DMS79 (cell line): ENCODE measurements around the gene ACOT7.
A peak's percentile ranks its signal among the peaks of the same experiment; 100 is the strongest.

Experiments
- DNase-seq: peaks from one replicate; lab custom pipeline; 2025; lab: John Stamatoyannopoulos, UW

ACOT7 gene

DNA sequence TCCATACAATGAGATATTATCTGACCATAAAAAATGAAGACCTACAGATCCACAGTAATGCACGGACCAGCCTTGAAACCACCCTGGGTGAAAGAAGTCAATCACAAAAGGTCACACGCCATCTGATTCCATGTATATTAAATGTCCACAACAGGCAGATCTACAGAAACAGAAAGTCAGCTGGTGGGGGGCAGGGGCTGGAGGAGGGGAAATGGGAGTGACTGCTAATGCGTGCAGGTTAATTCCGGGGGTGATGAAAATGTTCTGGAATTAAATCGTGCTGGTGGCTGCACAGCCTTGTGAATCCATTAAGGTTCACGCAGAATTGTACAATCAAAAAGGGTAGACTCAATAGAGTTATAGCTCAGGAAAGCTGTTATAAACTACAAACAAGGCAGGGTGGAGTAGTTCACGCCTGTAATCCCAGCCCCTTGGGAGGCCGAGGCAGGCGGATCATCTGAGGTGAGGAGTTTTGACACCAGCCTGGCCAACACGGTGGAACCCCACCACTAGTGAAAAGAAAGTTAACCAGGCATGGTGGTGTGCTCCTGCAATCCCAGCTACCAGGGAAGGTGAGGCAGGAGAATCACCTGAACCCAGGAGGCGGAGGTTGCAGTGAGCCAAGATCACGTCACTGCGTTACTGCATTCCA is 32.3 kb downstream of the ACOT7 start:
- no peak for DNase-seq

DNA sequence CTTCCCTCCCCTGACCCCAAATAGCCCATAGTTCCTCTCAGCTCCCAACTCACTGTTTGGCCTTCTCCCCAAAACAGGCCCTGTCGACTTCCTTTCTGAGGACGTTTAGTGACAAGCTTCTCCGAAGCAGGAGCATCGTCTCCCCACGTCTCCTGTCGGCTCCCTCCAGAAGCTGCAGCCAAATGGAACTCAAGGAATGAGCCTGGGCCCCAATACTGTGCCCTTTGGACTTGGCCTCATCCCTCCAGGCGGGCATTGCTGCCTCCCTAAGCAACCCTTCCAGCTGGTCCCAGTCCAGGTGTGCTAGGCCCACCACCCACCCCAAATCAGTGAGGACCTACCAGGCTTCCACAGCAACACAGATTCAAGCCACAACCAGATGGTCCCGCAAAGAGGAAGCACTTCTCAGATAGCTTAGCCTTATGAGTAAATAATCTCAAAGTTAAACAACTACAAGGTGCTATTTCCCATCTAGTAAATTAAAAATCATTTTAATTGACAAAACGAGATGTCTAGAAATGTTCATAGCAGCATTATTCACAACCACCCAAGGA is 33.0 kb downstream of the ACOT7 start:
- DNase-seq, result no peak

DNA sequence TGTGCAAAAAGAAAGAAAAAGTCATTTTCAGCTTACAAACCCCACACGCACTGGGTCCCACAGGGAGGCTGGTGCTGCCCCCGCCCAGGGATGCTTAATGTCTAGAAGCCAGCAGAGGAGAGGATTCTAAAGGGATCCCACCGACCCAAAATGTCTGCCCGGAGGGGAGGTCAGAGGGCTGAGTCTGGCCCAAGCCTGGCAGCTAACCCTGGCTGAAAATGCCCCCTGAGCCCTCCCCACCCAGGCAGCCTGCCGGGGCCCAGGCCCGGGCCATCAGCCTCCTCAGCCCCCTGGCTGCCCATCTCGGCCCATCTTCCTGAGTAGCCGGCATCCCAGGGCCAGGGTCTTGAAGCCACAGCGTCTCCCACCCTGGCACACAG is 33.5 kb downstream of the ACOT7 start:
- DNase-seq, result no peak

DNA sequence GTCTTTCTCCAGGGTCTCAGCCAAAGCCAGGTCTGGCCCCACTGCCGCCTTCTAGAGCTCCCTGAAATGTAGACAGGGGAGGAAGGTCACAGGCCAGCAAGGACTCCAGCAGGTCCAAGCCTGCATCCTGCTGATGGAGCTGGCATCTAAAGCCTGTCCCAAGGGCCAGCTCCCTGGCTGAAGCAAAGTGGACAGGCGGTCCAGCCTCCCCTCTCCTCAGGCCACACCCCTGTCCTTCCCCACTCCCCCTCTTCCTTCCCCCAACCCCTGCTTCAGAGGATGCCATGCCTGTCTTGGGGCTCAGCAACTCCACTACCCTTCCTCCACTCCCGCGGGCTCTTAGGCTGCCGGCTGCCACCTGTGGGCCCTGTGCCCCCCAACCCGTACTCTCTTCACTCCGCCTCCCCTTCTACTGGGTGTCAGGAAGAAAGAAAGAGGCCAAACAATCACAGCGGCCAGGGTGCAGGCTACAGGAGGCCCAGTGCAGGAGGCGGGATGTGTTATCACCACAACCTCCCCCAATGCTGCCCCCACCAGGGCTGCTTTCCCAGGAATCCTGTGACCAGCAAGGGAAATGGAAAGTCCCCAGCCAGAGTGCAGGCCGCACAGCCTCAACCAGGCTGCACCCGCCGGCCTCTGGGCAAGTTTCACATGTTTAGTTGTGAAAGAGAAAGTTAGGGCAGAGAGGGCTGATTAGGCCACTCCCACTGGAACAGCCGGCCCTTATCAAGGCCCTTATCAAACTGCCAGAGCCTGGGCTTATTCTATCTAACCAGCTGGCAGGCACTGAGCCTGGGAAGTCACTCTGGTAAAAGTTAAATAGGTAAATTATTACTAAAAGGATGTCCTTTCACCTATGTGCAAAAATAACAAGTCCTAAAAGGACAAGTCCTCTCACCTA is 34.1 kb downstream of the ACOT7 start:
- DNase-seq, result peak; percentile 25

DNA sequence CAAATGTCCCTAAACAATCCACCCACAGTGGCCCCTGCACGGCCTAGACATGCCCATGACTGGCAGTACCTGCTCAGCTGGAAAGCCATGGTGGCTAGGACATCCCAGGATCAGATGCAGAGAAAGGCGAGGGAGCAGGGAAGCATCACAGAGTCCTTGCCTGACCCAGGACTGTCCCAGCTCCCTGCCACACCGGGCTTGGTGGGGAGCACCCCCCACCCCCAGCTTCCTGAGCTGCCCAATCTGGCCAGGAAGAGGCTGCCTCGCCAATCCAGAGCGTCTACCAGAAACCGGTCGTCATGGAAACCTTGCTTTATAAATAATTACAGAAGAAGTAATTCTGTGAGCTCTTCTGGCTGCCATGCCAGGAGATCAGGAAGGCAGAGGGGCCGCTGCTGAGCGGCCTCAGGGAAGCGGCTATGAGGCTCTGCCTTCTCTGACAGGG is 34.8 kb downstream of the ACOT7 start:
- DNase-seq, result no peak

DNA sequence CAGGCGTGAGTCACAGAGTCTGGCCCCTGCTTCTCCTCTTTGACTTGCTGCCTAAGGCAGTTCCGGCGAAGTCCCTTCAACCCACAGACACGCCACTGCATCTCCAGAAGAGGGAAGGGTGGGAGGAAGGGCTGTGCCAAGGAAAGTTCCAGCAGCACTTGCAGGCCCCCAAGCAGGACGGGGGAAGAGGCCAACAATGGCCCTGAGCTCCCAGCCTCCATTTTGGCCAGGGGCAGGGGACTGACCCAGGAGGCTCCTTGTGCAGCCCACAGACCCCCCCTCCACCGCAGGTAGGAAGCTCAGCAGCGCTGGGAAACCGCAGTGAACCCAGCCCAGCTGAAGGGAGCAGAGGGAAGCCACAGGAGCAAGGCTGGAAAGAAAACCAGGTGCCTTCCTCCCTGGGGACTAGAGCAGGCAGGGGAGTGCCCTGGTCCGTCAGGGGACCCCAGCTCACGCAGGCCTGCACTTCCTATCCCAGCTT is 35.4 kb downstream of the ACOT7 start:
- no peak for DNase-seq

DNA sequence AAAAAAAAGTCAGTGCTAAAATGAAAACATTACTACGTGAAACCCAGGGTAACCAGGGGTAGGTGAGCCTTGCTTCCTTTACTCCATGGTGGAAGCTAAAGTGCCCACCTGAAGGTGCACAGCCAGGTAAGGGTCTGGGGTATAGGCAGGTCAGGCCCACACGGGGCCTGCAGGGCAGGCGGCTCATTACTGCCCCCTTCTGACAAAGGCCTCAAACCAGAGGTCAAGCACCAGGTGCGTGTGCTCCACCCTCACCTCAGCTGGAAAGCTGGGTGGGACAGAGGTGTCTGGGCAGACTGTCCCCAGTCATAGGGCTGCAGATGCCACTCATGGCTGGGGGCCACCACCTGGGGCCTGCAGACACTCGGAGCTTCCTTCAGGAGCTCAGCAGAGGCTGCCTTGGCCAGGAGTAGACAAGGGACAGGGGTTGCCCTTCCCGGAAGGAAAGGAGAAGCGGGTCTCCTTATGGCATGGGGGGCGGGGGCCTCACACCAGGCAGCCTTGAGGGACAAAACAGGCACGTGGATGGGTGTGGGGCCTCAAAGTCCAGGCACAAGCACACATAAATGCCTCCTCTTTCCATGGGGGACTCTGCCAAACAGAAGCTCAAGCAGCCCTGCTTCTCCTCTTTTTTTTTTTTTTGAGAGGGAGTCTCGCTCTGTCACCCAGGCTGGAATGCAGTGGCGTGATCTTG is 36.2 kb downstream of the ACOT7 start:
- no peak for DNase-seq

DNA sequence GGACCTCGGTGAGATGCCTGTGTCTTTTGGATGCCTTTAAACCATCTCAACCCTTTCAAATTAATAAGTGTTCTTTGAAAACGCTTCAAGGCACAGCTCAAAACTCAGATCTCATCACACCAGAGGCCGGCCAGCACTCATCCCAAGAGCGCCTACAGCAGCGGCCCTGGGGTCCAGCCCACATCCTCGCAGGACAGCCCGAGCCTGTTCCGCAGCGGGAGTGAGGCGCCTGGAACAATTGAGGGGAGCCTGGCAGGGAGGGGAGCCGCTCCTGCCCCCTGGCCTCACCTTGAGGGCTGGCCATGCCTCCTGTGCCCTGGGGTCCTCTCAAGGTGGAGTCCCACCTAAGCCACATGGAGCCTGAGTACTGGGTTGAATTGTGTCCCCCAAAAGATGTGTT is 37.9 kb downstream of the ACOT7 start:
- no peak for DNase-seq

DNA sequence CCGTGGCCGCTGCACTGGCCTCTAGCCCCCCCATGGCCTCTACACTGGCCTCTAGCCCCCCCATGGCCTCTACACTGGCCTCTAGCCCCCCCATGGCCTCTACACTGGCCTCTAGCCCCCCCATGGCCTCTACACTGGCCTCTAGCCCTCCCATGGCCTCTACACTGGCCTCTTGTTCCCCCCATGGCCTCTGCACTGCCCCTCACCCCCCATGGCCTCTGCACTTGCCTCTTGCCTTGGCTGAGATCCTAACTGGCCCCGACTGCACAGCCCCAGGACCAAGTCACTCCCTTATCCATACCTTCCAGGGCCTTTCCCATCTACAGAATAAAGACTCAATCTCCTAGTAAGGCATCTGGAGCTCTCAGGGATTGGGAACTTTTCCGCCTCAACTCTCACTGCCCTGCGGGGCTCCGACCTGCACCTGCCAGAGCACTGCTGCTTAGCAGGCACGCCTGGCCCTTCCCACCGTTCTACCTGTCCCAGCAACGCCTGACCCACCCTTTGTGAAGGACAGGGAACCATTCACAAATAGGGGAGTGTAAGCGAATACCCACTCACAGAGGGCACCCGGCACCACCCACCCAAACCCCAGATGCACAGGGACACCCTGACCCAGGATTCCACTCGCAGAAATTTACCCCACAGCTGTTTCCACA is 38.8 kb downstream of the ACOT7 start:
- DNase-seq, result no peak

DNA sequence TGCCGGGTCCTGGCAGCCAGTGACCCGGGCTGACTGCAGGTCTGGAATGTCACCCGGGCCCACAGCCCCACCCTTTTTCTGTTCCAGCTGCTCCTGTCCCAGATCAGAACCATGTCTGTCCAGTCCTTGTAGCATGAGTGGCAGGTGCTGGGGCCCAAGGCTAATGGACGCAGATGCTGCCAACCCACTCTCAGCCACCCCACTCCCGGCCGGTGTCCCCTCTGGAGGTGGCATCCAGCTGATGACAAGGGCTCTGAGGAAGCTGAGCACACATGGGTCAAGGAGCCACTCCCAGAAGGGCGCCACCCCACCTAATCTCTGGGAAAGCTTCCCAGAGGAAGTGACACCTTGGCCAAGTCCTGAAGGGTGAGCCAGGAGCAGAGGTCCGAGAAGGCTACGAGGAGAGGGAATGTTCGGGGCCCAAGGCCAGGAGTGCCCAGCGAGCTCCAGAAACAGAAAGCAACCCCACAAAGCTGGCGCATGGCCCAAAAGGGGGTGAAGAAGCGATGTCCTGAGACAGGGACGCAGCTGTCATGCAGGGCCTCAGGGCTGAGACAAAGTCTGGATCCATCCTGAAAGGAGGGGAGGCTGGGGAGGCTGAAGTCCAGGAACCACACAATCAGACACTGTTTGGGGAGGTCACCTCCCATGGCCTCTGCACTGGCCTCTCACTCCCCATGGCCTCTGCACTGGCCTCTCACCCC is 39.5 kb downstream of the ACOT7 start:
- DNase-seq, result no peak

DNA sequence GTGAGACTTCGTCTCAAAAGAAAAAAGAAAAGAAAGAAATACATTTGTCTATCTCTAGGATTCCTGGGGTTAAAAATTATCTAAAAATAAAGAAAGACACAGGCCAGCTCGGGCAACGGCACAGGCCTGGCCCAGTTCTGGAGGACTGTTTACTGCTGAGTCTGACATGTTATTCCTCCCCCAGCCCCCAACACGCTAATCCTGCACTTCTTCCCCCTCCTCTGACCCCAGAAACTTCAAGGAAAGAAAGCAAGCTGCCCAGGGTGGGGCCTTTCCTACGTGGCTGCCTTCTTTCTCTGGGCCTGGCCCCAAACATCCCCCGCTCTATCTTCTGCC is 40.0 kb downstream of the ACOT7 start:
- no peak for DNase-seq

DNA sequence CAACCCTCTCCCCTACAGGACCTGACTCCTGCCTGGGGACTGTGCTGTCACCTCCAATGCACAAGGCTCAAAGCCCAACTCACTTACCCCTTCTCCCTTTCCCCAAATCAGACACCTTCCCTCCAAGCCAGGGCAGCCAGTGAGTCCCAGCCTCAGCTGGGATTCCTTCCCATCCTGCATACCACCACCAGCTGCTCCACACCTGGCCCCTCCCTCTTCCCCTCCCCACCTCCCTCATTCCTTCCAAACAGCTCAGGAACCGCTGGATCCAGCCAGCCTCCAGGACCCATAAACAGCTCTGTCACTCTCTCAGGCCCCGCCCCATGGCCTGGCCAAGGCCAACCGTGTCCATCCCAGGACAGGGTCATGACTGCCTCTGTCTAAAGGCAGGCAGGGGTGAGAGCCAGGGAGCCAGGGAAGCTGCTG is 41.4 kb downstream of the ACOT7 start:
- DNase-seq, result no peak

DNA sequence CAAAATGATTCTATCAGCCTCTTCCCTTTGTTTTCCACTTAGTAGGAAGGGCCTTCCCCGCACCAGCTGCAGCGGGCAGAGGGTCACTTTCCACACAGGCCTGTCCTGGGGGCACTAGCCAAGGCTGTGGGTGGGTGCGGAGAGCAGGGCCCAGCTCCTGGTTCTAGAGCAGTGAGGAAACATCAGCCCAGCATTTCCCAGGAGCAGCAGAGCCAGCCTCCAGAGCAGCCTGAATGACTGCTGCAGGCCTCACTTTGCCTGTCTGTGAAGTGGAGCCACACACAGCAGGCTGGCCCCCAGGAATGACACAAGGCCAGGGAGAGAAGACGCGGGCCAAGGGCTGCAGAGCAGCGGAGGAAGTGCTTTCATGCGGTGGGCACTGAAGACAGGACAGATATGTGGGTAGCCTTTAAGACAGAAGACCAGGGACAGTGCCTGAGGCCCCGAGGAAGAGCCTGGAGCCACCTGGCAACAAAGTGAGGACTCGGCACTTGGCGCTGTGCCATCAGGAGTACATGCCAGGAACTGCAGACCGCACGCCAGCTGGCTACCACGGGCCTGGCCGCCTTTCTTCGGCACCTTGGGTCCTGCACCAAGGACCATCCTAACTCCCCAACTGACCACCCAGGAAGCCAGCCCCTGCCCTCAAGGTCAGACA is 42.0 kb downstream of the ACOT7 start:
- peak; percentile 62 for DNase-seq

DNA sequence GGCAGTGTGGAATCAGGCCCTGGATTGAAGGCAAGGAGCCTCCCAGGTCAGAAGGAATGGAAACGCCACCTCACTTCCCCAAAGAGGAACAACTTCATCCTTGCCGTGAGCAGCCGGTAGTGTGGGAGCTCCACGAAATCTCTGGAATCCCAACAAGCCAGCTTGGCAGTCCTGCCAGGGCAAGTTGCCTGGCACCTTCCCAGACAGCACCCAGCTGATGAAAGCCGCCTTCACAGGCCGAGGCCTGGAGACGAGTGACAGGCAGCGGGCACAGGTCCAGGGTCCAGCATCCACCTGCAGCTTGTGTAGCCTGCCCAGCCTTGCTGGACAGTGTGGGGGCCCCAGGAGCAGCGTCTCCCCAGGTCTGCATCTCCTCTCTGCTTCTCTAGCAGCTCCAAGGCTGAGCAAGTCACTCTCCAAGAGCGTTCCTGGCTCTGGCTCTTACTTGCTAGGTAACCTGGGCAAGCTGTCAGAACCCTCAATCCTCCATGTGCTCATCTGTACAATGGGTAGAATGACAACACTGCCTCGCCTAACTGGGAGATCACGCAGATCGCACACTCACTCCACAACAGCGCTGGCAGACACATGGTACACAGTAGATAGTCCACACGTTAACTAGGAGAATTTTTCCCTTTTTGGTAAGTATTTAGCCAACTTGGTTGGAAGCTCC is 43.0 kb downstream of the ACOT7 start:
- no peak for DNase-seq

DNA sequence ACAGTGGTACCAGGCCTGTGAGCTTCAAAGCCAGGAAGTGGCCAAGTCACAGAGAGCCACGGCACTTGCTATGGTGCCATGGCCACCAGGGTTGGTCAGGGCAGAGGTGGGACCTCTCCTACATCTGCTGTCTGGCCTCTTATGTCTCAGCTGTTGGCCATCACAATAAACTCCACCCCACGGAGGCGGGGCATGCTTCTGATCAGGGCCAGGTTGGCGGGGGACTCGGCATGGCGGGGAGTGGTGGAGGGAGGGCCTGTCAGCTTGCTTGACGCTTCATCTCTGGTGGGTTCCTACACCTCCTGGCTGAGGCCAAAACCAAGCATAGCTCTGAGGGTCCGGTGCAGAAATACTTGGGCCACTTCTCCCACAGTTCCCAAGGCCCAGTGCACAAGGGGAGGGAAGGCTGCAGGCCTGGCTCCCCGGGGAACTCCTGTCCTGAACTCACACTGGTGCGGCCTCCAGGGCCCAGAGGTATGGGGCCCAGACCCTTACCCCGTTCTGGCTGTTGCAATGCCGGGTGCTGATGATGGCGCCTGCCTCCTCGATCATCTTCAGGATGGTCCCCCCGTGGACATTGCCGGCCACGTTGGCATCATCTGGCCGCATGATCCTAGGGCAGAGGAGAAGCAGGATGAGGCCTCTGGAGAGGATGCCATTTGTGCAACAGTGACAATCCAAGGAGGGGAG is 44.2 kb downstream of the ACOT7 start:
- DNase-seq, result no peak

DNA sequence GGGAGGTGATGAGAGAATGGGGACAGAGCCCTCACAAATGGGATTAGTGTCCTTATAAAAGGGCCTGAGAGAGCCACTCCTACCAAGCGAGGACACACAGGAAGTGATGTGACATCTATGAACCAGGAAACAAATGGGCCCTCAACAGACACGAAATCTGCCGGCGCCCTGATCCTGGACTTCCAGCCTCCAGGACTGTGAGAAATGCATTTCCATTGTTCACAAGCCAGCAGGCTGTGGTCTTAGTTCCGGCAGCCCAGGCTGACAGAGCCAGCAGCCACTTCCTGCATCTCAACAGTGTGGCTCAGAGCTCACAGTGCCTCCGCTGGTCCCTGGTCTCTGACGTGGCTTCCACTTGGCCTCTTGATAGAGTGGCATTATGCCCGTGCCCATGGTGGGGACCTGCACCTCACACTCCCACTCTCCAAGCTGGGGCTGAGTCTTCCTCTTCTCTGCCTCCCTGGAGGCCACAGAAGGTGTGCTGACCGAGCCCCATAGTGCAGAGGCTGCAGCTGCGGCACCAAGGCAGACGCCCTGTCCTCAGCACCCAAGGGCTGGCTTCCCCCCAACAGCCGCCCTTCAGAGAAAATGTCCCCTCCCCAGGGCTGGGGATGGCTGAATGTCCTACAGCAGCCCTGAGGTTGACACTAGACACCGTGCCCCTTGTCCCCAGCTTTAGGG is 44.9 kb downstream of the ACOT7 start:
- DNase-seq, result no peak

DNA sequence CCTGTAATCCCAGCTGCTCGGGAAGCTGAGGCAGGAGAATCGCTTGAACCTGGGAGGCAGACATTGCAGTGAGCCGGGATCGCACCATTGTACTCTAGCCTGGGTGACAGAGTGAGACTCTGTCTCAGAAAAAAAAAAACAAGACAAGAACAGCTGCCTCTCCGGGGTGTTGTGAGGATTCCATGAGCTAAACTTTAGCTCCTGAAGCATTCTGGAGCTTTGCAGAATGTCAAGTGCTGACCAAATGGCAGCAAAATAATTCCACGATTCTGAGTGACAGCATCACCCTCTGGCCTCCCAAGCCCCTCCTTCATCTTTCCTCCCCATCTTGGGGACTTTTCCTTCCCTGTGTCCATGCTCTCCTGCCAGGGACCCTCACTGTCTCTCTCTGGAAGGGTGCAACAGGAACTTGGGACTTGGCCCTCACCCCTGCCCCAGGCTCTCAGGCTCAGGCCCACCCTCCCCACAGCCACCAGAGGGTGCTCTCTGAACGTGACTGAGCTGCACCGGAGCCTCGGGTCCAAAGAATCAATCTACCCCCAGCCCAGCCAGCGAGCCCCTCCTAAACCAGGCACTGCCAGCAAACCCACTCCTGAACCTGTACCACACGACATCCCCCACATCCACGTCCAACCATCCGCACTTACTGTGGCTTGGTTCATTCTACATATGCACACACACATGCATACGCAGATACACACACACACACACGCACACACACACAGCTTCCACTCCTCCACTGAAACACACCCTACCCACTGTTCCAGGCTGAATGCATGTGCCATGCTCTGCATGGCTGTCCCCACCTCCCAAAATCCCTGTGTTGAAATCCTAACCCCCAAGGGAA is 45.7 kb downstream of the ACOT7 start:
- no peak for DNase-seq

DNA sequence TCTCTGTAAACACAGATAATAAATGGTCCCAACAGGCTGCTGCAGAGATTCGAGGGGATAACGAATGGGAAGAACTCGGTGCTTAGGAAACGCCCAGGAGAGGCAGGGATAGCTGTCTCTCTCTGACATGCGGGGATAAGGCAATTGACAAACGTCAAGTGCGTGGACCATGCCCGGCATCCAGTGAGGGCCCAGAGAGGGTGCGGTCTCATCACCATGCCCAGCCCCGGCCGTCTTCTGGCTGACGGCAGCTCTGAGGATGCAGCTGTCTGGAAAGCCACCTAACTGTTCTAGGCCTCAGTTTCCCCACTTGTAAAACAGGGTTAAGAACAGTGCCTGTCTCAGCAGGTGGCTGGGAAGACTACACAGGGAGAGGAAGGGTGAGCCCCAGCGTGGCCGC is 48.1 kb downstream of the ACOT7 start:
- no peak for DNase-seq
